Measurements from ENCODE around the gene ROM1.
A peak's percentile ranks its signal among the peaks of the same experiment; 100 is the strongest.

The ROM1 gene

DNA sequence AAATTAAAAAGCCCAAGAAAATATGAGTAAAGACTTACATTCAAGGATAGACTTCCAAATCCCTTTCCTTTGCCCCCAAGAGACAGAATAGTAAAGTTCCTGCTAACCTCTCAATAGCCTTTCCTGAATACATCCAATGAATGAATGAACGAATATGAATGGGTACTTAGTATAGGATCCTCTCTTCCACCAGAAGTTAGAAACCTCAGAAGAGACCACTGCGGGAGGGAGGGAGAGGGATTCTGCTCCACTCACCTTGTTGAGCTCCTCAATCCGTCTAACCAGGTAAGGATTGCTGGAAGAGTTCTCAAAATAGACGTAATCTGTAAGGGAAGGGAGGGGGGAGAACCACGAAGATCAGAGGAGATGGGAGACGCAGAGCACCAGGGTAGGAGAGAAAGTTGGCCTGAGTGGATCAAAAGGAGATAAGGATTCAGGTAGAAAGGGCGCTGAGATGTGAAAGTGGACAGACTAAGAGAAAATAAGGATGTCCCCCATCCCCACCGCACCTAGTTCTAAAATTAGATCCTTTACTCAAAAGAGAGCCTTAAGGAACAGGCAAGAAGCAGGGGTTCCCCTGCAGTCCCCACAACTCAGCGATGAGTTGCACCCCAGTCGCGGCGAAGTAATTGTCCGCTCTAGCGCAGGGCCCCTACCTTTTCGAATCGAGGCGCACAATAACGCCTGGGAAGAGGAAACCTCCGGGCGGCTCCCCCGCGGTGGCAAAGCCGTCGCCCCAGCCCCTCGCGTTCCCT is 12.5 kb upstream of the ROM1 start:
- Histone ChIP-seq H4K20me1 (ENCODE audit: insufficient read depth, low read length) (no peaks in the 10 kb centered on the region), H3K36me3 (replicated peaks; ENCODE audit: insufficient read depth, low read length) (peaks cover 22% of the 10 kb centered on the region), H2AFZ (ENCODE audit: low read length) (peak overlapping the region; percentile 67), H3F3A (ENCODE audit: insufficient read depth, low read length) (peaks cover 21% of the 10 kb centered on the region), H3K4me2 (ENCODE audit: low read depth, low read length) (peak overlapping the region; percentile 97), H3K27me3 (replicated peaks; ENCODE audit: insufficient read depth, low read length) (no peaks in the 10 kb centered on the region), H3K79me2 (ENCODE audit: low read length) (peaks cover 52% of the 10 kb centered on the region), H3K9ac (ENCODE audit: low read length) (peak overlapping the region; percentile 97), H3K4me3 (ENCODE audit: low read length) (peak overlapping the region; percentile 92), H3K27ac (ENCODE audit: low read length) (peak overlapping the region; percentile 86), H3K9me3 (replicated peaks; ENCODE audit: insufficient read depth, low read length) (no peaks in the 10 kb centered on the region), H3K9me2 (replicated peaks; ENCODE audit: insufficient read depth, low read length) (no peaks in the 10 kb centered on the region), H3K4me1 (ENCODE audit: low read length) (peaks cover 10% of the 10 kb centered on the region)
- TF ChIP-seq, protein P1, sequence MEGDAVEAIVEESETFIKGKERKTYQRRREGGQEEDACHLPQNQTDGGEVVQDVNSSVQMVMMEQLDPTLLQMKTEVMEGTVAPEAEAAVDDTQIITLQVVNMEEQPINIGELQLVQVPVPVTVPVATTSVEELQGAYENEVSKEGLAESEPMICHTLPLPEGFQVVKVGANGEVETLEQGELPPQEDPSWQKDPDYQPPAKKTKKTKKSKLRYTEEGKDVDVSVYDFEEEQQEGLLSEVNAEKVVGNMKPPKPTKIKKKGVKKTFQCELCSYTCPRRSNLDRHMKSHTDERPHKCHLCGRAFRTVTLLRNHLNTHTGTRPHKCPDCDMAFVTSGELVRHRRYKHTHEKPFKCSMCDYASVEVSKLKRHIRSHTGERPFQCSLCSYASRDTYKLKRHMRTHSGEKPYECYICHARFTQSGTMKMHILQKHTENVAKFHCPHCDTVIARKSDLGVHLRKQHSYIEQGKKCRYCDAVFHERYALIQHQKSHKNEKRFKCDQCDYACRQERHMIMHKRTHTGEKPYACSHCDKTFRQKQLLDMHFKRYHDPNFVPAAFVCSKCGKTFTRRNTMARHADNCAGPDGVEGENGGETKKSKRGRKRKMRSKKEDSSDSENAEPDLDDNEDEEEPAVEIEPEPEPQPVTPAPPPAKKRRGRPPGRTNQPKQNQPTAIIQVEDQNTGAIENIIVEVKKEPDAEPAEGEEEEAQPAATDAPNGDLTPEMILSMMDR (IDR thresholded peaks at IDR 0.05; ENCODE audit: low read length) = no peak
- TF ChIP-seq EZH2phosphoT487 (IDR thresholded peaks at IDR 0.05; ENCODE audit: low read length) = no peak
- no peak for TF ChIP-seq EZH2 (optimal IDR thresholded peaks at IDR 0.05; ENCODE audit: low read depth, low read length)
- DNase-seq = peak; percentile 44

DNA sequence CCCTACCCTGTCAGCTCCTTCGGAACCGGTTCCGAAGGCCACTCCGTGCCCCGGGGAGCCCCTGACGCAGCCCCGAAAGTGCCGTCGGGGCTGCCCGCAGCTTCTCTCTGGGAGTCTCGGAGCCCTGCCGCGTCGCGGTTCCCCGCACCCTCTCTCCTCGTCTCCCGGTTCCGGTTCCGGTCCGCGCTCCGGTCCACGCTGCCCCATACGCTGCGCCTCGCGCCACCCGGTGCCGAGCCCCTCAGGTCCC is 12.0 kb upstream of the ROM1 start:
- peak overlapping the region; percentile 97 for H3K9ac ChIP-seq (ENCODE audit: low read length)
- peak overlapping the region; percentile 97 for H3K4me2 ChIP-seq (ENCODE audit: low read depth, low read length)
- peaks cover 17% of the 10 kb centered on the region for H3K36me3 ChIP-seq (replicated peaks; ENCODE audit: insufficient read depth, low read length)
- H3F3A ChIP-seq (ENCODE audit: insufficient read depth, low read length) = peaks cover 21% of the 10 kb centered on the region
- no peaks in the 10 kb centered on the region for H3K9me2 ChIP-seq (replicated peaks; ENCODE audit: insufficient read depth, low read length)
- H2AFZ ChIP-seq (ENCODE audit: low read length) = peak overlapping the region; percentile 67
- peaks cover 10% of the 10 kb centered on the region for H3K4me1 ChIP-seq (ENCODE audit: low read length)
- no peaks in the 10 kb centered on the region for H3K9me3 ChIP-seq (replicated peaks; ENCODE audit: insufficient read depth, low read length)
- no peaks in the 10 kb centered on the region for H4K20me1 ChIP-seq (ENCODE audit: insufficient read depth, low read length)
- peak; percentile 31 for DNase-seq
- peaks cover 49% of the 10 kb centered on the region for H3K79me2 ChIP-seq (ENCODE audit: low read length)
- peak overlapping the region; percentile 86 for H3K27ac ChIP-seq (ENCODE audit: low read length)
- H3K4me3 ChIP-seq (ENCODE audit: low read length) = peak overlapping the region; percentile 92
- H3K27me3 ChIP-seq (replicated peaks; ENCODE audit: insufficient read depth, low read length) = no peaks in the 10 kb centered on the region
- TF ChIP-seq, protein P1 (IDR thresholded peaks at IDR 0.05; ENCODE audit: low read length) = no peak
- no peak for TF ChIP-seq EZH2phosphoT487 (IDR thresholded peaks at IDR 0.05; ENCODE audit: low read length)
- no peak for TF ChIP-seq EZH2 (optimal IDR thresholded peaks at IDR 0.05; ENCODE audit: low read depth, low read length)

DNA sequence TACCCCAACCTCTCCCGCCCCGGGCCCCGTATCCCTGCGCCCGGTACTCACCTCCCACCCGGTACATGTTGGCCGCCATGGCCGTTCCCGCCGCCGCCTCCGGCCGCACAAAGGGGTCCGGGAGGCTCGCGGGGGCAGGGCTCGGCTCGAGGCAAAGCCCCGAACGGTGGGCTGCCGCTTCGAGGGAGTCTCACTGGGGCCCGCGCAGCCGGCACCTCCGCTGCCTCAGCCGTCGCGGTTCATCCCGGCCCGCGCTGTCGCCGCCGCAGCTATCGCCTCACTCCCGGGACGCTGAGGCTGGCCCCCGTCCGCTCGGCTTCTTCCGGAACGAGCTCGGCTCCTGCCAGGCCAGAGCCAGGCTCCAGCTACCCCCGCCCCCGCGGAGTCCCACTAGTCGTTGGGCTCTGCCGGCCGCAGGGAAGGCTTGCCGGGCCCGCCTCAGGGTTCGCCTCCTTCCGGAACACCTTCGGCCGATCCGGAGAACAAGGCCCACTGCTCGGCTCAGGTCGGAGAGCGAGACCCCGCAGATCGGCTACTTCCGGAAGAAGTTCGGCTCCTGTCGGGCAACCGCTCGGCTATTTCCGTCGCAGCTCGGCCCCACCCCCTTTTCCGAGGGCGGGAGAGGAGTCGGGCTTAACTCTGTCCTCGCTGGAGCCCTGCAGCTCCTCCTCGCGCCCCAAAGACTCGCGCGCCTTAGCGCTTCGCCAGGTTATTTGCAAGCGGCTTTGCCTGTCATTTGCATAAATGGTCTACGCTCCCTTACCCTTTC is 11.5 kb upstream of the ROM1 start, which contains the start of gene MTA2:
Gene MTA2 (minus strand): TSS at position 494 of the 769 bp plus-strand sequence. CDS start 415 bp downstream, at position 79.
- no peaks in the 10 kb centered on the region for H3K9me2 ChIP-seq (replicated peaks; ENCODE audit: insufficient read depth, low read length)
- no peaks in the 10 kb centered on the region for H3K9me3 ChIP-seq (replicated peaks; ENCODE audit: insufficient read depth, low read length)
- H3K36me3 ChIP-seq (replicated peaks; ENCODE audit: insufficient read depth, low read length) = peaks cover 12% of the 10 kb centered on the region
- H3K27me3 ChIP-seq (replicated peaks; ENCODE audit: insufficient read depth, low read length) = no peaks in the 10 kb centered on the region
- H2AFZ ChIP-seq (ENCODE audit: low read length) = peak within 1 kb of the TSS; percentile 67
- peak within 1 kb of the TSS; percentile 97 for H3K4me2 ChIP-seq (ENCODE audit: low read depth, low read length)
- H3F3A ChIP-seq (ENCODE audit: insufficient read depth, low read length) = peaks cover 21% of the 10 kb centered on the region
- TF ChIP-seq EZH2phosphoT487 (IDR thresholded peaks at IDR 0.05; ENCODE audit: low read length) (no peak), EZH2 (optimal IDR thresholded peaks at IDR 0.05; ENCODE audit: low read depth, low read length) (no peak)
- TF ChIP-seq, protein P1 (IDR thresholded peaks at IDR 0.05; ENCODE audit: low read length) = no peak
- H3K4me1 ChIP-seq (ENCODE audit: low read length) = peaks cover 10% of the 10 kb centered on the region
- no peaks in the 10 kb centered on the region for H4K20me1 ChIP-seq (ENCODE audit: insufficient read depth, low read length)
- peaks cover 44% of the 10 kb centered on the region for H3K79me2 ChIP-seq (ENCODE audit: low read length)
- peak; percentile 99 for DNase-seq
- H3K9ac ChIP-seq (ENCODE audit: low read length) = peak within 1 kb of the TSS; percentile 97
- peak within 1 kb of the TSS; percentile 86 for H3K27ac ChIP-seq (ENCODE audit: low read length)
- H3K4me3 ChIP-seq (ENCODE audit: low read length) = peak within 1 kb of the TSS; percentile 92

All from MM.1S (cell line).